Measurements from ENCODE around the gene SETD4. TPM values are rescaled to one million over a fixed set of nuclear protein-coding genes. Genes with fewer than 3 reads are reported as not detected.

The SETD4 gene
- total and polyA plus RNA-seq, 2 of the 8 experiments (the other 6 are each of a cell fraction or from before 2014, with no cell fraction given) = 20.1 to 46.6 TPM

- Histone ChIP-seq H3K79me2 (ENCODE audit: control insufficient read depth in 1 of 2, insufficient read depth in 2 of 2, low read length in 2 of 2) (no peaks in the 10 kb centered on the region), H3K23me2 (ENCODE audit: low read depth, low read length) (peaks cover 17% of the 10 kb centered on the region; the same call in 1 of the 2 replicates), H3K27ac (ENCODE audit: low read depth, low read length) (no peak overlapping the region), H3K4me2 (ENCODE audit: insufficient read depth in 1 of 2, low read depth in 2 of 2, low read length in 2 of 2) (no peak overlapping the region), H3K18ac (ENCODE audit: extremely low read depth, low read length) (no peak overlapping the region), H2BK15ac (ENCODE audit: low read length) (no peak overlapping the region), H2BK20ac (ENCODE audit: low read length) (no peak overlapping the region), H2BK120ac (replicated peaks; ENCODE audit: low read depth, low read length) (no peak overlapping the region), H4K20me1 (replicated peaks in 1 of 2; ENCODE audit: control insufficient read depth in 1 of 2, insufficient read depth in 2 of 2, low read length in 2 of 2) (peaks cover 0 to 2% of the 10 kb centered on the region in 2 experiments), H3K27me3 (replicated peaks in 1 of 4; ENCODE audit: control insufficient read depth in 3 of 4, extremely low read depth in 1 of 4, insufficient read depth in 3 of 4, low read length in 3 of 4) (no peaks in the 10 kb centered on the region; a peak in 1 of 7 replicates), H3K36me3 (ENCODE audit: control insufficient read depth in 2 of 4, insufficient read depth in 4 of 4, low read length in 3 of 4) (no peaks in the 10 kb centered on the region), H2BK5ac (ENCODE audit: low read depth, low read length) (no peak overlapping the region), H3K79me1 (ENCODE audit: low read depth, low read length) (no peaks in the 10 kb centered on the region), H2AFZ (ENCODE audit: low read length) (no peak overlapping the region), H3K9ac (replicated peaks in 1 of 4; ENCODE audit: extremely low read depth in 1 of 4, low read depth in 3 of 4, low read length in 3 of 4) (no peak overlapping the region), H3K4me3 (ENCODE audit: extremely low read depth in 1 of 4, insufficient read depth in 2 of 4, low read depth in 3 of 4, low read length in 4 of 4) (no peak overlapping the region), H3K14ac (ENCODE audit: insufficient read length) (no peak overlapping the region), H3K9me3 (ENCODE audit: insufficient read depth in 2 of 2, low read depth in 1 of 2, low read length in 1 of 2) (0 out of 4 replicates have a peak, but pooled peaks cover 0 to 3% of the 10 kb centered on the region in 2 experiments), H2AK5ac (ENCODE audit: low read depth, low read length) (no peak overlapping the region), H4K5ac (ENCODE audit: insufficient read length, low read depth, low read length) (no peak overlapping the region), H4K91ac (replicated peaks; ENCODE audit: insufficient read length, low read length) (no peak overlapping the region), H4K8ac (ENCODE audit: extremely low read depth, insufficient read depth, low read length) (no peak overlapping the region), H3K4ac (replicated peaks; ENCODE audit: insufficient read length, low read depth, low read length) (no peak overlapping the region), H2BK12ac (ENCODE audit: low read depth, low read length) (no peak overlapping the region), H3K4me1 (replicated peaks in 1 of 4; ENCODE audit: control insufficient read depth in 3 of 4, insufficient read depth in 4 of 4, low read length in 3 of 4) (no peaks in the 10 kb centered on the region), H3K56ac (replicated peaks; ENCODE audit: insufficient read length, low read depth, low read length) (no peak overlapping the region), H3K23ac (ENCODE audit: insufficient read length) (no peak overlapping the region)
- POLR2A ChIA-PET (ENCODE audit: partially characterized antibody) = no interaction called here
- CTCF ChIA-PET (ENCODE audit: partially characterized antibody) = no interaction called here
- TF ChIP-seq RAD21 (IDR thresholded peaks at IDR 0.05 in 1 of 2, conservative IDR thresholded peaks at IDR 0.05 in 1 of 2; ENCODE audit: low read depth in 2 of 2, low read length in 2 of 2) = no peak
- FAIRE-seq (no peak), DNase-seq (ENCODE audit: low read depth in 1 of 2, low spot score in 2 of 2) (no peak)
- 95% methylated on average over 9 of the region's 9 CpGs; no CpG with 5 or more reads in 1 of the 2 experiments for WGBS, 2 experiments (ENCODE audit: extremely low coverage in 1 of 2, insufficient coverage in 1 of 2, insufficient read length in 1 of 2, insufficient replicate concordance in 2 of 2, low coverage in 1 of 2, low lambda C conversion rate in 2 of 2, missing lambda C conversion rate in 1 of 2)
These were observed 69.7 kb downstream of the SETD4 start for GRCh38 chr21:35990609-35991008.
